ENCODE measurements around the gene MEP1A. TPM values are rescaled to one million over a fixed set of nuclear protein-coding genes. Genes with fewer than 3 reads are reported as not detected.

Gene MEP1A
- total and polyA plus RNA-seq, 2 of the 13 experiments (the other 11 are each of a cell fraction or from before 2014, with no cell fraction given): 0.24 to 0.83 TPM

GRCh38 chr6:46745973-46746372 lies 47.2 kb upstream of the MEP1A start:
- Histone ChIP-seq H3K27ac (ENCODE audit: extremely low read length, insufficient read depth, low read length) (no peak overlapping the region), H3K27me3 (ENCODE audit: control insufficient read depth in 1 of 2, insufficient read depth in 2 of 2, low read length in 2 of 2) (no peaks in the 10 kb centered on the region), H4K20me1 (ENCODE audit: insufficient read depth, low read length) (no peaks in the 10 kb centered on the region), H3K4me2 (ENCODE audit: low read depth, low read length) (no peak overlapping the region), H3K4me1 (ENCODE audit: insufficient read depth, low read length) (no peaks in the 10 kb centered on the region), H2AFZ (ENCODE audit: low read length) (no peak overlapping the region), H3K9me3 (ENCODE audit: low read length) (no peaks in the 10 kb centered on the region), H3K79me2 (ENCODE audit: insufficient read depth, low read length) (no peaks in the 10 kb centered on the region), H3K36me3 (replicated peaks in 1 of 2; ENCODE audit: control insufficient read depth in 1 of 2, insufficient read depth in 2 of 2, low read length in 2 of 2) (no peaks in the 10 kb centered on the region), H3K9ac (ENCODE audit: insufficient read depth, low read depth, low read length) (no peak overlapping the region), H3K4me3 (replicated peaks in 1 of 3; ENCODE audit: insufficient read depth in 1 of 3, low read depth in 2 of 3, low read length in 3 of 3) (no peak overlapping the region)
- intact Hi-C loops (cut with micrococcal nuclease; ENCODE audit: unreplicated experiment): no loop called here
- no peak for TF ChIP-seq POLR2AphosphoS2 (IDR thresholded peaks at IDR 0.05; ENCODE audit: low read depth, low read length)
- no peak for TF ChIP-seq ZNF572 (CRISPR knock-in tag; IDR thresholded peaks at IDR 0.05)
- no peak for TF ChIP-seq SUZ12 (IDR thresholded peaks at IDR 0.05; ENCODE audit: low read depth, low read length)
- POLR2A ChIA-PET: no interaction called here
- in situ Hi-C loops (cut with HindIII; ENCODE audit: extremely low pct_ligation_motif_present, low pct_unique_long_range_greater_than_20kb): no loop called here
- FAIRE-seq (no peak), ATAC-seq (no peak), DNase-seq (ENCODE audit: low spot score) (no peak)
- WGBS (ENCODE audit: low lambda C conversion rate): 0% methylated on average over 2 of the region's 2 CpGs
- CTCF ChIA-PET (ENCODE audit: low intra/inter-chr PET ratio, low total read pairs): no interaction called here
- BruUV-seq (replicated peaks): no TSS peak

GRCh38 chr6:46746696-46747095 lies 46.5 kb upstream of the MEP1A start, which contains the start of gene ANKRD66:
Gene ANKRD66, plus strand, starts transcription at chr6:46746933. Its CDS starts 5,016 bp downstream, at chr6:46751949.
- no peaks in the 10 kb centered on the region for H3K36me3 ChIP-seq (replicated peaks in 1 of 2; ENCODE audit: control insufficient read depth in 1 of 2, insufficient read depth in 2 of 2, low read length in 2 of 2)
- no peak for TF ChIP-seq ZNF83 (CRISPR knock-in tag; IDR thresholded peaks at IDR 0.05; ENCODE audit: borderline replicate concordance)
- no peak for TF ChIP-seq DR1 (CRISPR knock-in tag; IDR thresholded peaks at IDR 0.05)
- no peak for TF ChIP-seq SMAD9 (CRISPR knock-in tag; IDR thresholded peaks at IDR 0.05)
- POLR2A ChIA-PET: no interaction called here
- DNase-seq (ENCODE audit: low spot score): no peak
- H3K9ac ChIP-seq (ENCODE audit: insufficient read depth, low read depth, low read length): no peak within 1 kb of the TSS
- no peak within 1 kb of the TSS for H3K4me3 ChIP-seq (replicated peaks in 1 of 3; ENCODE audit: insufficient read depth in 1 of 3, low read depth in 2 of 3, low read length in 3 of 3)
- H3K4me2 ChIP-seq (ENCODE audit: low read depth, low read length): no peak within 1 kb of the TSS
- no peaks in the 10 kb centered on the region for H3K9me3 ChIP-seq (ENCODE audit: low read length)
- H4K20me1 ChIP-seq (ENCODE audit: insufficient read depth, low read length): no peaks in the 10 kb centered on the region
- no TSS peak for BruUV-seq (replicated peaks)
- WGBS (ENCODE audit: low lambda C conversion rate): 20% methylated on average over 1 of the region's 1 CpG
- H3K4me1 ChIP-seq (ENCODE audit: insufficient read depth, low read length): no peaks in the 10 kb centered on the region
- no peaks in the 10 kb centered on the region for H3K27me3 ChIP-seq (ENCODE audit: control insufficient read depth in 1 of 2, insufficient read depth in 2 of 2, low read length in 2 of 2)
- no peak within 1 kb of the TSS for H2AFZ ChIP-seq (ENCODE audit: low read length)
- CTCF ChIA-PET (ENCODE audit: low intra/inter-chr PET ratio, low total read pairs): no interaction called here
- ATAC-seq: no peak
- in situ Hi-C loops (cut with HindIII; ENCODE audit: extremely low pct_ligation_motif_present, low pct_unique_long_range_greater_than_20kb) (no loop called here), intact Hi-C loops (cut with micrococcal nuclease; ENCODE audit: unreplicated experiment) (no loop called here)
- H3K27ac ChIP-seq (ENCODE audit: extremely low read length, insufficient read depth, low read length): no peak within 1 kb of the TSS
- H3K79me2 ChIP-seq (ENCODE audit: insufficient read depth, low read length): no peaks in the 10 kb centered on the region
- FAIRE-seq: no peak

Data from HepG2 (cell line).